RCC 7860 (cell line): ENCODE measurements around the gene LRRFIP1.
A peak's percentile ranks its signal among the peaks of the same experiment; 100 is the strongest.

Source experiments
- DNase-seq: peaks from one replicate; pipeline ENCODE4 v3.0.0-alpha.2; 2015; ENCODE audit warnings: low spot score
- FAIRE-seq: peaks from 2 replicates; lab custom pipeline; 2012; peaks lifted over from hg19 to GRCh38; lab: Jason Lieb, UNC

LRRFIP1 gene

DNA sequence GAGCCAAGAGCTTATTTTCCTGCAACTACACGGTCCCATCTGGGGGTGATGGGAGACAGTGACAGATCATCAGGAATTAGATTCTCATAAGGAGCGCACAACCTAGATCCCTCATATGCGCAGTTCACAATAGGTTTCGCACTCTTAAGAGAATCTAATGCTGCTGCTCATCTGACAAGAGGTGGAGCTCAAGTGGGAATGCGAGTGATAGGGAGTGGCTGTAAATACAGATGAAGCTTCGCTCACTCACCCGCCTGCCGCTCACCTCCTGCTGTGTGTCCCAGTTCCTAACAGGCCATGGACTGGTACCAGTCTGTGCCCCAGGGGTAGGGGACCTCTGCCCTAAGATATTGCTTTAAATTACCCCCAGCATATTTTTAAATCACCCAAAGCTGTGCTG is 10.8 kb downstream of the LRRFIP1 start:
- DNase-seq (no peak), FAIRE-seq (no peak)

DNA sequence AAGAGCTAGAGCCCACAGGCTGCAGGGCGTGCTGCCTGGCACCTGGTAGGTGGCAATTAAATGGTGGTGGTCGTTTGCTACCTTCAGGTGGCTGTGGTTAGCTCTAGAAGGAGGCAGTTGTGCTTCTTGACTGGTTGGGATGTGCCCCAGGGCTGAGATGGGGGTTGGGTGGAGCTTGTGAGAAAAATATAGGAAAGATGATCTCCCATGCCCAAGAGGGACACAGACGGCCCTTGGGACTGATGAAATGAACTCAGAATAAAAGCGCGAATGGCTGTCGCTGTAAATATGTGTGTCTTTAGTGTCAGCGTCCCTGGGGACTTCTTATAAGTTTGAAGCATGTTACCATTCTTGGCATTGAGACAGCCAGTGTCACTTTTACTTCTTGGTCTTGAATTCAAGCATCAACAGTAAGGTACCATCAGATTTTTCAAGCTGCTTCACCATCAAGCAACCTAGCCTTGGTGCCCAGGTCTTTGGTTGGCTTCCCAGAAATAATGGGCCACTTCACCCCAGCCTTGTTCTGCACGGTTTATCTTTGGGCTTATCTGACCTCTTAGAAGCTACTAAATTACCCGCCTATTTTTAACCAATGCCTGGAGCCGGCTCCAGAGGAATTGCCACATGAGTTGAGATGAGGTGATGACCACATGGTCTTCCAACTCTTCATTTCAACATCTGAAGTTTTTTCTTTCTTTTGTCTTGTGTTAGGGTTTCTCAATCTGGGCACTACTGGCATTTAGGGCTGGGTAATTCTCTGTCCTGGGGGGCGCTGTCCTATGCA is 11.9 kb downstream of the LRRFIP1 start:
- no peak for FAIRE-seq
- DNase-seq: no peak

DNA sequence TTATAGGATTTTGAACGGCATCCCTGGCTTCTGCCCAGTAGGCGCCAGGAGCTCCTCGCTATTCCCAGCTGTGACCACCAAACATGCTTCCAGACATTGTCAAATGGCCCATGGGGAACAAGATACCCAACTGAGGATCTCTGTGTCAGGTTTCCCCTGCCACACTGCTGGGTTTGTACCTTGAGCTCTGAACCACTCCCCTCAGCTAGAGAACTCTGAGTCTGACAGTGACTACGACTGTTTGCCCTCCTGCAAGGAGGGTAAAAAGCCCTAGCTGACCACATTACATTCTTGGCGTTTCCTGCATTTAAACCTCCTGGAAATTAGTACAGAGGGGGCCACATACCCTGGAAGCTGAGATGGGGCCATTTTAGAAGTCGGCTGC is 12.4 kb downstream of the LRRFIP1 start:
- peak; percentile 45 for DNase-seq
- FAIRE-seq: no peak

DNA sequence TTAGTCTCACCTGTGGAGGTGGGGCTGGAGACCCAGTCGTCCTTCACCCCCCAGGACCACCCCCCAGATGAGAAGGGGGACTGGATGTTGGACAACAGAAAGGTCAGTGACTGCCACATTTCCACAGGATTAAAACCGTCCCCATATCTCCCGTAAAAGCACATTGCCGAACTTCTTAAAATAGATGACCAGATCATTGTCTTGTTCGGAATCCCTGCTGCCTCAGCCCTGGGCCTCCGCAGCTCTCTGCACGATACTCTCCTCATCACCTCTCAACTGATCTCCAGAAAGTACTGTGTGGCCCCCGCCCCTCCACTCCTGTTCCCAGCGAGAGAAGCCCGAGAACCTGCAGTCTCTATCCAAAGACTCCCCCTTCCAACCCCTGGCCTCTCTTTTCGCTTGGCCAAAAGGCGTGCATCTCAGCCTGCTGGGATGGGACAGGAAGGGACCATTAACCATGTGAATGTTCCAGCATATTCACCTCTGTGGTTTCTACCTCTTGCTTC is 13.2 kb downstream of the LRRFIP1 start:
- FAIRE-seq (no peak), DNase-seq (no peak)

DNA sequence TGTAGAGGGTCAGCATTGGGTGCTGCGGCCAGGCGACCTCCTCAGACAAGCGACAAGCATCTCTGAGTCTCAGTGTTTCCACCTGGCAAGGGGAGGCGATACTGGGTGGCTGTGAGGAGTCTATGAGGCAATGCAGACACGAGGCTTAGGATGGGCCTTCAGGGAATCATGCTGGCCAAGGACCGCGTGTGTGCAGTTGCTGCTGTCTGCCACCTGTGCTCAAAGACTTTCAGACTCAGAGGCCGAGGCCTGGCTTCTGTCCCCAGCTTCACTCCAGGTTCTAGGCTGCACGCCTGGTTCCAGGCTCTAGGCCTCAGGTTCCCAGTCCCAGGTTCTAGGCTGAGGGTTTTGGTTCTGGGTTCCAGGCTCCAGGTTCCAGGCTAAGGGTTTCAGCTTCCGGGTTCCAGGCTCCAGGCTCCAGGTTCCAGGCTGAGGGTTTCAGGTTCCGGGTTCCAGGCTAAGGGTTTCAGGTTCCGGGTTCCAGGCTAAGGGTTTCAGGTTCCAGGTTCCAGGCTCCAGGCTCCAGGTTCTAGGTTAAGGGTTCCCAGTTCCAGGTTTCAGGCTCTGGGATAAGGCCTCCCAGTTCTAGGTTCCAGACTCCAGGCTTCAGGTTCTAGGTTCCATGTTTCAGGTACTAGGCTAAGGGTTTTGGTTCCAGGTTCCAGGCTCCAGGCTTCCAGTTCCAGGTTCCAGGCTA is 14.8 kb downstream of the LRRFIP1 start:
- no peak for FAIRE-seq
- no peak for DNase-seq

DNA sequence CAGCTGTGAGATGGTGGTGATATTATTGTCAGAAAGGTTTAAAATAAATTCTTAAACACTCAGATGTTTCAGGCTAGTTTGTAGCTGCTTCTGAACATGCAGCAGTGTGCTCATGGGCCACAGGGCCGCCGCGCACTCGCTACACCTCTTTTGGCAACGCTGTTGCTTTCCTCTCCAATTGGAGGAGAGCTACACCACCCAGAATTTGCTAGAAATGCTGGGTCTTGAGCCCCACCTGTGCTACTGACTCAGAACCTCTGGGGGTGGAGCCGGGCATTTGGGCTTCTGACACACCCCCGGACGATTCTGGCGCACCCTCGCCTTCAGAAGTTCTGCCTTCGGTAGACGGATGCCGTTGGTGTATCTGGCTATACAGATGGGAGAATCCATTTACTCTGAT is 15.7 kb downstream of the LRRFIP1 start:
- DNase-seq (no peak), FAIRE-seq (no peak)

DNA sequence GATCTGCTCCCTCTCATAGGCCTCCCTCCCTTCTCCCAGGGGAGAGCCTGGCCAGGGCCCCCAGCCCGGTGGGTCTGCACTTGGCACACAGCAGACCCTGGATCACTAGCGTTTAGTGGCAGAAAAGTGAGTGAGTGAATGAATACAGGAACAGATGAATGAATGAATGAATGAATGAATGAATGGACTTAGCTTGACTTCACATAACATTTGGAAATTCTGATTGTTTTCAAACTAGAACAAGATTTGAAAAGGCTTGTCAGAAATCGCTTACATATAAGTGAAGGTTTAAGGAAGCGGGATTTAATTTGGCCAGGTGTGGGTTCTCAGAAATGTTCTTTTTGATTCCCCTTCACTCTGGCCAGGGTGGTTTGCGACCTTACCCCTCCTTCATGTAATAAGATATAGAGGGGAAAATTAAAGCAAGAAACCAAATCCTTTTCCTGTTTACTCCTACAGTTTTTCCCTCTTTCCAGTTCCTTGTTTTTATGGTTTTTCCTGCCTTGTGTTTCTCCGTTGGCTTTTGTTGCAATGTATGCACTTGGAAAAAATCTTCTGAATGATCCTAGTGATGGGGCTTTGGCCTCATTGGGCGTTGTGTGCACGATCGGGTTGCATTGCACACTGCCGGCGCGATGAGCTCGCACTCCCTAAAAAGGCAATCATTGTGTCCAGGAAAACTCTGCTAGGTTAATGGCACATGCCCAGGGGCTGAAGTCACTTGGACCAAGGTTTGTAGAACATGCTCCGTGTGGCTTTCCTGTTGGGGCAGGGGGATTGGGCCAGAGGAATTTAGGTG is 16.4 kb downstream of the LRRFIP1 start:
- FAIRE-seq (no peak), DNase-seq (no peak)

DNA sequence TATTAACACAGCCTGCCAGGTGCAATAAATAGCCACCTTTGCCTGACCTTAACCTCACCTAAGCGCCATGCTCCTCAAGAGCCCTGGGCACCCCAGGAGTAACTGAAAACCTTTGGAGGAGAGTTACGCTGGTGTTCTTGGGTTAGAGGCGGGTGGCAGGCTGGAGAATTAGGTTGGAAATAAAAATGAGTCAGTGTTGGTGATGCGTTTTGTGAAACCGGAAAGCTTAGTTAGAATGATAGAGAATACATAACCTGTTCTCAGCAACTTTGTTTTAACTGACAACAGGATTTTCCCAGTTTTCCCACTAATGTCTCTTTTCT is 17.0 kb downstream of the LRRFIP1 start:
- no peak for FAIRE-seq

DNA sequence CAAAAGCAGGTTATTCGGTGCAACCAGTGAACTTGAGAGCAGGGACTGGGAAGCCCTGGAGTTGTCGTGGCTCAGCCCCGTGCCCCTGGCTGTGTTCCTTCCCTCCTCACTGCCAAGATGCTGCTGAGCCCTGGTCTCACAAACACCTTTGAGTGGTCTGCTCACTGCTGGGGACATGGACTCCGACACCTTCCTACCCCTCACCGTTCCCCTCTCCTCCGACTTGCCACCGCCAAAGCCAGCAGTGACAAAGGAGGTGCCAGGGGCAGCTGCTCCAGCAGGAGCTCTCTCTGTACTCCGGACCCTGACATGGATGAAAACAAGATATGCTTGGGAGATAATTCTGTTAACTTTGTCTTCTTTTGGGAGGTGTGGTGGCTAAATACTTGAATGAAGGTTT is 17.9 kb downstream of the LRRFIP1 start:
- FAIRE-seq: no peak
- DNase-seq: no peak

More for the DNA sequence above, 17.0 kb downstream of the LRRFIP1 start:
- DNase-seq: no peak

DNA sequence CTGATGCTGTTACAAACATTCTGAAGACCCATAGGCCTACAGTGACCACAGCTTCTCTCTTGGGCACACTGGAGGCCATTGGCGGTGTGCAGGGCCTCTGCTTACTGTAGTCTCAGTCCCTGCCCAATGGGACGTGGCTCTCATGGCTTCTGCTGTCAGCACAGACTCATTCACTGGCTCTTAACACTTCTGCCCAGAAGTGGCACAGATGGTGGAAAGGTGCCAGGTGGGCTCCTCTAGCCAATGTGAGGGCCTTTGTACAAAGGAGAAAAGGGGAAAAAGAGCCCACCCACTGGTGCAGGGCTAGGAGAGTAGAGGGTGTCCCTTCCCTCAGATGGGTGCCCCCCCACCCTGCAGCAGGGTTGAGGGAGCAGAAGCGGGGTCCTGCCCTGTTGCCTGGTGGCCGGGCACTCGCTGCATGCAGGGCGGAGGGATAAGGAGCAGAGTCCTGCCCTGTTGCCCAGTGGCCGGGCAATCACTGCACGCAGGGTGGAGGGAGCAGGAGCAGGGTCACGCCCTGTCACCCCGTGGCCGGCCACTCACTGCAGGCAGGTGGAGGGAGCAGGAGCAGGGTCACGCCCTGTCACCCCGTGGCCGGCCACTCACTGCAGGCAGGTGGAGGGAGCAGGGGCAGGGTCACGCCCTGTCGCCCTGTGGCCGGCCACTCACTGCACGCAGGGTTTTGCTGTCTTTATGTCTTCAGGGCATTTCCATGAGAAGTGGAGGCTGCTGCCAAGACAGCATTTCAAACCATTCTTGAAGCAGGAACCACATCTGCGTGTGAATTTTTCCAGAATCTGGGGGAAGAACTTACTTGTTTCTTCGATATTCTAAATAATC is 20.0 kb downstream of the LRRFIP1 start:
- FAIRE-seq: no peak
- no peak for DNase-seq

DNA sequence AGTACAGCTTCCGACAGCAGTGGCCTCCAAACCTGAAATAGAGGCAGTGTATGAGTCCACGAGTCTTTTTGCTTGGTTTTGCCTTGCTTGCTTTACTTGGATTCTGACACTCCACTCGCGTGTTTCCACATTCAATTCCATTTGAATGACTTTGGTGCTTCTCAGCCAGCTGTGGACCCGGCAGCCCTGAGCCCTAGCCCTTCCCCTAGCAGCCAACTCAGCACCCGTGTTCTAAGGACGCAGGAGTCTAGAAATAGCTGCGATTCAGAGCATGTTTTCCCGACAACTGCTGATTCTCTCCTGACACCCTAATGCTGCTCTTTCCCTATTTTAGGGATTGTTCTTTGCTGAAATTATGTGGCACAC is 20.6 kb downstream of the LRRFIP1 start:
- DNase-seq: no peak
- no peak for FAIRE-seq

DNA sequence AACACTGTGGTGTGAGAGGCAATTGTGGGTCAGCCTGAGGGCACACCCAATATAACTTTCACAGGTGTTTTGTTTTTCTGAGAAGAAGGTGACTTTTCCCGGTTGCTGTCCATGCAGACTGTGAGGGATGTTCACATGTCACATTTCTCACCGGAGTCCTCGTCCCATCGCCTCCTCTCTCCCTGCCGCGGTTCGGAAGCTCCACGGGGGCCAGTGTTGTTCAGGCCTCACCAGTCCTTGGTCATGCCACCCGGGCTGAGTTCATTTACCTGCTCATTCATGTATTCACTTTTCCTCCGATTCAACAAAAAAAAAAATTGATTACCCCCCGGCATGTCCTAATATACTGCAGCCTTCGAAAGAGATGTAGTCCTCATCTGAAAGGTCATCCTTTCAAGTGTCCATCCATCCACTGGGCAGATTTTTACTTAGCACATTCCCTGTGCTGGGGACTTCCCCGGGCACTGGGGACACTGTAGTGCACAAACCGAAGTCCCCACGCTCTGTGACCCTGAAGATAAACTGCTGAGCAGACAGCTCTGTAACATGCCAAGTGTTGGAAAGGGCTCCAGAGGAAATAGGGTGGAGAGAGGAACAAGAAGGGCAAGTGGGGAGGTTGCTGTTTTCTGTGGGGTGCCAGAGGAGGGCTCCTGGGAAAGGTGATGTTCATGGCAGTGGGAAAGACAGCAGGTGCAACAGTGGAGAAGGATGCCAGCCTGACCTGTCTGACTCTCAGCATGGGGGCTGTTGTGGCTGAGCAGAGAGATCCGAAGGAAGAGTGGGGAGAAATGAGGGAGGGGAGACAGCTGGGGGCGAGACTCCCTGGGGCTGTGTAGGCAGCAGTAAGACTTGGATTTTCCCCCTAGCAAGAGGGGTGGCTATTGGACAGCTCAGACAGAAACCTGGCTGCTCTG is 22.4 kb downstream of the LRRFIP1 start:
- DNase-seq (no peak), FAIRE-seq (no peak)

DNA sequence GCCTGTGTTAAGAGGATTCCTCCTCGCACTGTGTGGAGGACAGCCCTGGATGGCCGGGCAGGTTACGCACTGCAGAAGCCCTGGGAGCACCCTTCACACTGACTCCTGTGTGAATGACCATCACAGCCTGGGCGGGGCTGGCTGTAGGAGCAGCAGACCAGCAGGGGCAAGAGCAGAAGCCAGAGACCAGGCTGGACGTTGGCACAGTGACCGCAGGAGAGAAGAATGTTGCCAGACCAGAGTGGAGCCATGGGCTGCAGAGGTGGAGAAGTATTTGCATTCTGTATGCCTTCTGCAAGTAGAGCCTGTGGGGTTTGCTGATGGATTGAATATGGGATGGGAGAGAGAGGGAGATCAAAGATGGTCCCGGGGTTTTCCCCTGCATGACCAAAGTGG is 23.1 kb downstream of the LRRFIP1 start:
- no peak for FAIRE-seq
- DNase-seq: peak; percentile 12

DNA sequence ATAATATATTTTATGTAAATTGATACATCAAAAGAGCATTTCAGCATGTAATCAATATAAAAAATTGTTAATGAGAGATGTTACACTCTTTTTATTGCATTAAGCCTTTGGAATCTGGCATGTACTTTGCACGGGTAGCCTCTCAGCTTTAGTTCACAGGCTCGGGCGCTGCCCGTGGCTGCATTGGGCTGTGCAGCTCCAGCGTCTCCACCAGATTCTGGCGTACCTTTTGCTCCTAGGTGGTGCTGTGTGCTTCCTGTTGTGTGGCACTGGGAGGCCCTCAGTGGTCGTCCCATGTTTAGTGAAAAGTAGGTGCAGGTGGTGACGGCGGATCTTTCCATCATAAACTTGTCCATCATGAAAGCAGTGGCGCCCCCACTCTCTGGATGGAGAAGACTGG is 24.4 kb downstream of the LRRFIP1 start:
- DNase-seq: no peak
- FAIRE-seq: no peak

DNA sequence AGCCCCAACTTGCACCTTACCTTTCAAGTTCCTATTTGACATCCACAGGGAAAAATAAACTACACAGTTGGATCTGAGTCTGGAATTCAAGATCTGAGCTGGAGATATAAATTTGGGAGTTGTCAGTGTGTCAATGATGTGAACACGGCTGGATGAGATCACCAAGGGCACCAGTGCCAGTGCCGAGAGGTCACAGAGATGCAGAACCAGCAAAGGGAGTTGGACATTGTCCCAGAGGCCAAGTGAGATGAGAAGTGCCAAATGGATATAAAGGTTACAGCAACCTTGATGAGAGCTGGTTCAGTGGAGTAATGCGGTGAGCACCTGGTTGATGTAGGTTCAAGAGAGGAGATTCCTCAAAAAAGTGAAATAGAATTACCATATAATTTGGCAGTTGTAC is 24.8 kb downstream of the LRRFIP1 start:
- FAIRE-seq: no peak

DNA sequence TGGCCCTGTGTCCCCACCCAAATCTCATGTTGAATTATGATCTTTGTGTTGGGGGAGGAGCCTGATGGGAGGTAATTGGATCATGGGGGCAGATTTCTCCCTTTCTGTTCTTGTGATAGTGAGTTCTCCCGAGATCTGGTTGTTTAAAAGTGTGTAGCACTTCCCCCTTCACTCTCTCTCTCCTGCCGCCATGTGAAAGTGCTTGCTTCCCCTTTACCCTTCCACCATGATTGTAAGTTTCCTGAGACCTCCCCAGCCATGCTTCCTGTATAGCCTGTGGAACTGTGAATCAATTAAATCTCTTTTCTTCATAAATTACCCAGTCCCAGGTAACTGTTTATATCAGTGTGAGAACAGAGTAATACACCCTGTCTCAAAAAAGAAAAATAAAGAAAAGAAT is 25.5 kb downstream of the LRRFIP1 start:
- FAIRE-seq: no peak
- no peak for DNase-seq

More for the DNA sequence above, 24.8 kb downstream of the LRRFIP1 start:
- no peak for DNase-seq

DNA sequence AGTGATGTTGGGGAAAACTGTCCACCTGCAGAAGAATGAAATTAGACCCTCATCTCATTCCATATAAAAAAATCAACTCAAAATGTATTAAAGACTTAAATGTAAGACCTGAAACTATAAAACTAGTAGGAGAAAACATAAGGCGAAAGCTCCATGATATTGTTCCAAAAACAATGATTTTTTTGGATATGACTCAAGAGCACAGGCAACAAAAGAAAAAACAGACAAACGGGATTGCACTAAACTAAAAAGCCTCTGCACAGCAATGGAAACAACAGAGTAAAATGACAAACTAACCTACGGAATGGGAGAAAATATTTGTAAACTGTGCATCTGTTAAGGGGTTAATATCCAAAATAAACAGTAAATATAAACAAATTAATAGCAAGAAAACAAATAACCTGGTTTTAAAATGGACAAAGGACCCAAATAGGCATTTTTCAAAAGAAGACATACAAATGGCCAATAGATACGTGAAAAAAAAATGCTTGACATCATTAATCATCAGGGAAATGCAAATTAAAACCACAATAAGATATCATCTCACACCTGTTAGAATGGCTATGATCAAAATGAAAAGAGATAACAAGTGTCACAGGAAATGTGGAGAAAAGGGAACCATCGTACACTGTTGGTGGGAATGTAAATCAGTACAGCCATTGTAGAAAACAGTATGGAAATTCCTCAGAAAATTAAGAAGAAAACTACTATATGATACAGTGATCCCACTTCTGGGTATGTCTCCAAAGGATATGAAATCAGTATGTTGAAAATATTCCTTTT is 26.6 kb downstream of the LRRFIP1 start:
- FAIRE-seq (no peak), DNase-seq (no peak)

DNA sequence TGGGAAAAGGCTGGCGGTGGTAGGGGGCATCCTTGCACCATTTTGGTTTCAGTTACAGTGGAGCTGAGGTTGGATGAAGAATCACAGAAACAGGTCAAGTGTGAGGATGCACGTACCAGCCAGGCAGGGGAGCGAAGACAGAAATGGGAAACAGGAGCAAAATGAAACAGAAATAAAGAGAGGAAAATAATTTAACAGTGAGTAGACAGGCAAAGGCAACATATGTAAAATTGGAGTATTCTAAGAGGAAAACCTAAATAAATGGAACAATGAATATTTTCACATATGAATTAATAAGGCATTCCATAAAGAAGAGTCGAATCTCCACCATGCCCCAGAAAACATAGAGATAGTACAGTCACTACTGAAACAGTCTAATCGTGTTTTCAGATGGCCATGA is 29.7 kb downstream of the LRRFIP1 start:
- FAIRE-seq: no peak

DNA sequence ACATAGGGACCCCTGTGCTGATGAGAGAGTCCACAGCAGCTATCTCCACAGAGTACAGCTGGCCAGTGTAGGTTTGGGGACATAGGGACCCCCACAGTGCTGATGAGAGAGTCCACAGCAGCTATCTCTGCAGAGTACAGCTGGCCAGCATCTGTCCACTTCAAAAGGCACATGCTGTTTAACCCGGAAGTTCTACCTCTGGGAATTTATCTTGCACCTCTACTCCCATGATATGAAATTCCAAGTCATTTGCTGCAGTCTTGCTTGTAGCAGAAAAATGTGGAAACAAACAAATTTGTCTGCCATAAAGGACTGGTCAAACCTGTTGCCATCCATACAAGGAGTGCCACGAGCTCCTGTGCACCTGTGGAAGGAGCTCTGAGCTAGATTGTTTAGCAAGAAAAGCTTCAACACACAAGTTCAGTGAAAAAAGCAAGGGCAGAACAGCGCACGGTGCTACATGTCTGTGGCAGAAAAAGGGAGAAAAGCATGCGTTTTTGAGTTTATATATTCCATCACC is 33.1 kb downstream of the LRRFIP1 start:
- FAIRE-seq (no peak), DNase-seq (no peak)

More for the DNA sequence above, 29.7 kb downstream of the LRRFIP1 start:
- no peak for DNase-seq
